ENCODE data around the gene TSPAN6. TPM values are rescaled to one million over a fixed set of nuclear protein-coding genes. Genes with fewer than 3 reads are reported as not detected.

Gene TSPAN6
- total and polyA plus RNA-seq, 10 of the 15 experiments (the other 5 are each of a cell fraction or from before 2014, with no cell fraction given) = 0.04 to 0.23 (median 0.08) TPM; not detected in 5

GRCh38 chrX:100609591-100609990 is 27.0 kb downstream of the TSPAN6 start:
- Histone ChIP-seq H3K9me3 (replicated peaks; ENCODE audit: control insufficient read depth, insufficient read depth, low read length) (no peaks in the 10 kb centered on the region), H4K20me1 (ENCODE audit: control insufficient read depth, insufficient read depth) (no peaks in the 10 kb centered on the region), H3K79me2 (ENCODE audit: control insufficient read depth, insufficient read depth, low read length) (no peaks in the 10 kb centered on the region), H3K36me3 (ENCODE audit: control insufficient read depth in 2 of 2, insufficient read depth in 2 of 2, low read length in 1 of 2) (no peaks in the 10 kb centered on the region), H3K4me1 (ENCODE audit: control insufficient read depth, insufficient read depth, low read length) (no peaks in the 10 kb centered on the region), H3K4me2 (ENCODE audit: control insufficient read depth, insufficient read depth) (no peak overlapping the region), H3K9ac (ENCODE audit: control insufficient read depth, insufficient read depth, low read length) (no peak overlapping the region), H3K27ac (ENCODE audit: control insufficient read depth, insufficient read depth) (no peak overlapping the region), H3K27me3 (replicated peaks in 1 of 2; ENCODE audit: control insufficient read depth in 2 of 2, insufficient read depth in 2 of 2, low read length in 1 of 2) (no peaks in the 10 kb centered on the region), H2AFZ (ENCODE audit: control insufficient read depth, low read depth, low read length) (no peak overlapping the region), H3K4me3 (no peak overlapping the region)
- no peak for FAIRE-seq
- RAD21 ChIA-PET (ENCODE audit: unreplicated experiment) = no interaction called here
- 0% methylated on average over 1 of the region's 1 CpG for WGBS (ENCODE audit: insufficient coverage, insufficient replicate concordance, low lambda C conversion rate, missing lambda C conversion rate)
- no peak for TF ChIP-seq SMC3 (IDR thresholded peaks at IDR 0.05; ENCODE audit: borderline replicate concordance, low read length)
- TF ChIP-seq GABPA (IDR thresholded peaks at IDR 0.05; ENCODE audit: low read depth) = no peak
- no peak for TF ChIP-seq IKZF2 (IDR thresholded peaks at IDR 0.05)
- TF ChIP-seq BRCA1 (IDR thresholded peaks at IDR 0.05; ENCODE audit: low read depth, low read length) = no peak
- TF ChIP-seq CUX1 (IDR thresholded peaks at IDR 0.05; ENCODE audit: insufficient replicate concordance, low read depth, low read length) = no peak
- TF ChIP-seq NFYB (IDR thresholded peaks at IDR 0.05; ENCODE audit: insufficient read depth, low read depth, low read length) = no peak
- no peak for TF ChIP-seq BCLAF1 (IDR thresholded peaks at IDR 0.05)
- SMC1A ChIA-PET (ENCODE audit: uncharacterized antibody, unreplicated experiment) = interaction anchor here (0.9 kb wide), 1 partner anchor 17 kb away, joined by 3 read pairs; no protein-coding TSS in a partner anchor
- DNase-seq (ENCODE audit: low read depth, low spot score) = no peak
- in situ Hi-C loops (cut with MboI) = no loop called here
- POLR2A ChIA-PET = no interaction called here
- BruUV-seq (replicated peaks) = no TSS peak
- intact Hi-C loops (cut with micrococcal nuclease; ENCODE audit: unreplicated experiment) = no loop called here
- CTCF ChIA-PET = interaction anchor here (0.6 kb wide), 2 partner anchors 24 to 873 kb away, joined by 3 to 4 read pairs; no protein-coding TSS in a partner anchor
- no peak for ATAC-seq
